GM23338 (cell line): ENCODE measurements around the gene CDC73.

Source experiments
- CREB1 ChIP-seq: fragments of 250-450 bp; sonication (Bioruptor Pico); IDR thresholded peaks from 2 replicates; pipeline ENCODE4 v1.5.0; 2020; ENCODE audit warnings: low read depth, mild to moderate bottlenecking, moderate library complexity
- POLR2AphosphoS5 ChIP-seq: IDR thresholded peaks from 2 replicates; pipeline ENCODE4 v1.6.1; 2016; ENCODE audit warnings: antibody characterized with exemption, low read depth
- ZNF331 ChIP-seq: fragments of 250-450 bp; sonication (Bioruptor Pico); IDR thresholded peaks from 2 replicates; pipeline ENCODE4 v1.5.0; 2020; ENCODE audit warnings: low read depth, mild to moderate bottlenecking, moderate library complexity
- TF ChIP-seq, protein P1 (sequence below), 2 experiments: fragments of 200-600 bp in 1 of 2; sonication (generic) in 1 of 2; conservative IDR thresholded peaks; 2 replicates each; pipeline versions ENCODE4 v1.5.1 to v1.6.1; 2016 to 2017; ENCODE audit warnings: antibody characterized with exemption in 2 of 2, low read depth in 2 of 2, mild to moderate bottlenecking in 2 of 2, moderate library complexity in 1 of 2

DNA sequence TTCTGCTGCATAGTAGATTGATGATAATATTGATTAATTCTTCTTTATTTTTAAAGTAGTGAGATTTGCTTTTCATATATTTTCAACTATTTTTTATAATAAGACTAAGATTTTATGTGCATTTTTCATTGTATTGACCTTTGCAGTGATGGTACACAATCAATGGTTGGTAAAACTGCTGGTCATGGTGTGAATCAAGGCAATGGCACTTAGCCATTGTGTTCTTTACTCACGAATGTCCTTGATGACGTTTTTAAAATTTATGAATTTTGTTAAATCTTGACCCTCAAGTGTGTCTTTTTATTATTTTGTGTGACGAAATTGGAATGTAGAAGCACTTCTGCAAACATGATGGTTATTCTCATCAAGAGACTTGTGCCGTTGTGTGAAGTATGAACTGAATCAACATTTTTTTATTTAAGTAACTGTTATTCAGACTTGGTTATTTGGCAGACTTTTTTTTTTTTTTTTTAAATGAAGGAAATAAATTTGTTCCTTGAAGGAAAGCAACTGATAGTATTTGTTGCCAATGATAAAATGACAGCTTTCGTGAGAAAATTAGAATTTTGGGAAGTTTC is 22.6 kb downstream of the CDC73 start:
- TF ChIP-seq, protein P1, sequence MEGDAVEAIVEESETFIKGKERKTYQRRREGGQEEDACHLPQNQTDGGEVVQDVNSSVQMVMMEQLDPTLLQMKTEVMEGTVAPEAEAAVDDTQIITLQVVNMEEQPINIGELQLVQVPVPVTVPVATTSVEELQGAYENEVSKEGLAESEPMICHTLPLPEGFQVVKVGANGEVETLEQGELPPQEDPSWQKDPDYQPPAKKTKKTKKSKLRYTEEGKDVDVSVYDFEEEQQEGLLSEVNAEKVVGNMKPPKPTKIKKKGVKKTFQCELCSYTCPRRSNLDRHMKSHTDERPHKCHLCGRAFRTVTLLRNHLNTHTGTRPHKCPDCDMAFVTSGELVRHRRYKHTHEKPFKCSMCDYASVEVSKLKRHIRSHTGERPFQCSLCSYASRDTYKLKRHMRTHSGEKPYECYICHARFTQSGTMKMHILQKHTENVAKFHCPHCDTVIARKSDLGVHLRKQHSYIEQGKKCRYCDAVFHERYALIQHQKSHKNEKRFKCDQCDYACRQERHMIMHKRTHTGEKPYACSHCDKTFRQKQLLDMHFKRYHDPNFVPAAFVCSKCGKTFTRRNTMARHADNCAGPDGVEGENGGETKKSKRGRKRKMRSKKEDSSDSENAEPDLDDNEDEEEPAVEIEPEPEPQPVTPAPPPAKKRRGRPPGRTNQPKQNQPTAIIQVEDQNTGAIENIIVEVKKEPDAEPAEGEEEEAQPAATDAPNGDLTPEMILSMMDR (conservative IDR thresholded peaks at IDR 0.05; ENCODE audit: low read depth in 2 of 2) = no peak
- TF ChIP-seq ZNF331 (CRISPR knock-in tag) = no peak
- no peak for TF ChIP-seq POLR2AphosphoS5
- TF ChIP-seq CREB1 (CRISPR knock-in tag) = no peak
